ENCODE results near the gene IFI16. TPM values are rescaled to one million over a fixed set of nuclear protein-coding genes. Genes with fewer than 3 reads are reported as not detected.

Gene IFI16
- total and polyA plus RNA-seq, 12 donors, result 16.1 to 73.8 (median 23.8) TPM

- no peak for ATAC-seq
- H3K4me3 ChIP-seq, result no peak overlapping the region
- H3K4me1 ChIP-seq, result peaks cover 0 to 34% (median 4%) of the 10 kb centered on the region in 9 donors
- H3K27ac ChIP-seq, result peak overlapping the region in 1 of 10 donors; percentile 86
- TF ChIP-seq CTCF (IDR thresholded peaks at IDR 0.05), result no peak
- 86 to 89% methylated on average over 3 of the region's 3 CpGs for WGBS, 2 donors
- no peaks in the 10 kb centered on the region for H3K9me3 ChIP-seq
- intact Hi-C loops (cut with DNase I), result no loop called here
- no peaks in the 10 kb centered on the region for H3K27me3 ChIP-seq
- no peak for DNase-seq
- no peaks in the 10 kb centered on the region for H3K36me3 ChIP-seq
These were observed 74.4 kb downstream of the IFI16 start for GRCh38 chr1:159084152-159084551.

GRCh38 chr1:159084867-159085266 lies 75.2 kb downstream of the IFI16 start:
- peaks cover 0 to 37% (median 4%) of the 10 kb centered on the region in 9 donors for H3K4me1 ChIP-seq
- H3K4me3 ChIP-seq, result no peak overlapping the region
- WGBS, 2 donors, result 92 to 93% methylated on average over 3 of the region's 3 CpGs
- DNase-seq, result no peak
- no peaks in the 10 kb centered on the region for H3K36me3 ChIP-seq
- intact Hi-C loops (cut with DNase I), result no loop called here
- H3K27me3 ChIP-seq, result no peaks in the 10 kb centered on the region
- H3K27ac ChIP-seq, result peak overlapping the region in 1 of 10 donors; percentile 86
- no peak for TF ChIP-seq CTCF (IDR thresholded peaks at IDR 0.05)
- H3K9me3 ChIP-seq, result no peaks in the 10 kb centered on the region
- ATAC-seq, result peak in 4 of 8 donors; percentile 18 to 52 (median 44)

- Histone ChIP-seq H3K27me3 (no peaks in the 10 kb centered on the region), H3K36me3 (no peaks in the 10 kb centered on the region), H3K9me3 (no peaks in the 10 kb centered on the region), H3K4me1 (peaks cover 0 to 62% (median 0%) of the 10 kb centered on the region in 9 donors), H3K4me3 (no peak overlapping the region), H3K27ac (peak overlapping the region in 1 of 10 donors; percentile 17)
- ATAC-seq, result no peak
- intact Hi-C loops (cut with DNase I), result no loop called here
- no peak for DNase-seq
- WGBS, 2 donors, result 46 to 70% methylated on average over 2 of the region's 2 CpGs
- TF ChIP-seq CTCF (IDR thresholded peaks at IDR 0.05), result no peak
These were observed 78.3 kb downstream of the IFI16 start for GRCh38 chr1:159088050-159088449.

- intact Hi-C loops (cut with DNase I), result no loop called here
- WGBS, 2 donors, result 74 to 76% methylated on average over 6 of the region's 6 CpGs
- H3K4me1 ChIP-seq, result peaks cover 0 to 58% (median 0%) of the 10 kb centered on the region in 9 donors
- ATAC-seq, result no peak
- H3K27me3 ChIP-seq, result no peaks in the 10 kb centered on the region
- TF ChIP-seq CTCF (IDR thresholded peaks at IDR 0.05), result no peak
- H3K36me3 ChIP-seq, result no peaks in the 10 kb centered on the region
- no peak for DNase-seq
- no peaks in the 10 kb centered on the region for H3K9me3 ChIP-seq
- H3K27ac ChIP-seq, result peak overlapping the region in 1 of 10 donors; percentile 17
- H3K4me3 ChIP-seq, result no peak overlapping the region
These were observed 79.0 kb downstream of the IFI16 start for GRCh38 chr1:159088546-159089183.

Data from heart right ventricle (tissue), 16 donors.